ENCODE measurements around the gene MYO1C. TPM values are rescaled to one million over a fixed set of nuclear protein-coding genes. Genes with fewer than 3 reads are reported as not detected.

Gene MYO1C
- total and polyA plus RNA-seq, 9 of the 15 experiments (the other 6 are each of a cell fraction or from before 2014, with no cell fraction given) = 0.46 to 32.5 (median 11.6) TPM

DNA sequence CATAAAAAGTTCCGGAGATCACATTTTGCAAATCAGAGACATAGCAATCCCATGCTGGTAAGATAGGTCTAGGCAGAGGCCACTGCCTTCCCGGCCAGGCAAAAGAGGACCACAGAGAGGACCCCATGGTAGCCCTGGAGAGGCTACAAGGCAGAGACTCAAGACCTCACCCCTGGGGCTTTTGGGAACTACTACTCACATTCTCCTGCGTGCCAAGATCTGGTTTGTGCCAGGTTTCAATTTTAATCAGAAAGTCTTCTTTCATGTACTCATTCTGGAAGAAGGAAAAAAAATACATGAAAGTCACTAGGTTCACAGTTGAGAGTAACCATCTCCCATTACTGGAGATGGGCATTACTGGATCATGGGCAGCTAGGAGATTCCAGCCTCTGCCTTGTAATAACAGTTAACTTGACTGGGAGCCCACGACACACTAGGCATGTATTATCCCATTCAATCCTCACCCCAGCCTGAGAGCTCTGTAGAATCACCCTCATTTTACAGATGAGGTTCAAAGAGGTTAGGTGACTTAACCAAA lies 49.0 kb upstream of the MYO1C start:
- BruUV-seq (replicated peaks) = no TSS peak
- CTCF ChIA-PET (ENCODE audit: low intra/inter-chr PET ratio) = no interaction called here
- POLR2A ChIA-PET = no interaction called here

More for the DNA sequence above, 49.0 kb upstream of the MYO1C start:
- in situ Hi-C loops (cut with MboI) (no loop called here), intact Hi-C loops (cut with micrococcal nuclease) (no loop called here)
- ATAC-seq = no peak
- DNase-seq (ENCODE audit: extremely low read depth in 1 of 4, low spot score in 3 of 4) = no peak
- no peak overlapping the region for H3K4me3 ChIP-seq
- H3K9ac ChIP-seq (ENCODE audit: insufficient read depth in 1 of 2, low read depth in 2 of 2, low read length in 2 of 2) = no peak overlapping the region
- no peak overlapping the region for H2AFZ ChIP-seq (ENCODE audit: low read depth, low read length)
- no peak overlapping the region for H3K4me2 ChIP-seq (ENCODE audit: insufficient read depth, low read length)
- no peak overlapping the region for H3K27ac ChIP-seq (ENCODE audit: extremely low read depth, low read depth, low read length)
- H4K20me1 ChIP-seq (replicated peaks; ENCODE audit: control insufficient read depth, insufficient read depth, low read length) = no peaks in the 10 kb centered on the region
- FAIRE-seq = no peak
- H3K4me1 ChIP-seq (replicated peaks in 1 of 2; ENCODE audit: control insufficient read depth in 2 of 2, insufficient read depth in 2 of 2, low read length in 2 of 2) = no peaks in the 10 kb centered on the region
- TF ChIP-seq YBX1 (IDR thresholded peaks at IDR 0.05) = no peak
- TF ChIP-seq, protein P1, sequence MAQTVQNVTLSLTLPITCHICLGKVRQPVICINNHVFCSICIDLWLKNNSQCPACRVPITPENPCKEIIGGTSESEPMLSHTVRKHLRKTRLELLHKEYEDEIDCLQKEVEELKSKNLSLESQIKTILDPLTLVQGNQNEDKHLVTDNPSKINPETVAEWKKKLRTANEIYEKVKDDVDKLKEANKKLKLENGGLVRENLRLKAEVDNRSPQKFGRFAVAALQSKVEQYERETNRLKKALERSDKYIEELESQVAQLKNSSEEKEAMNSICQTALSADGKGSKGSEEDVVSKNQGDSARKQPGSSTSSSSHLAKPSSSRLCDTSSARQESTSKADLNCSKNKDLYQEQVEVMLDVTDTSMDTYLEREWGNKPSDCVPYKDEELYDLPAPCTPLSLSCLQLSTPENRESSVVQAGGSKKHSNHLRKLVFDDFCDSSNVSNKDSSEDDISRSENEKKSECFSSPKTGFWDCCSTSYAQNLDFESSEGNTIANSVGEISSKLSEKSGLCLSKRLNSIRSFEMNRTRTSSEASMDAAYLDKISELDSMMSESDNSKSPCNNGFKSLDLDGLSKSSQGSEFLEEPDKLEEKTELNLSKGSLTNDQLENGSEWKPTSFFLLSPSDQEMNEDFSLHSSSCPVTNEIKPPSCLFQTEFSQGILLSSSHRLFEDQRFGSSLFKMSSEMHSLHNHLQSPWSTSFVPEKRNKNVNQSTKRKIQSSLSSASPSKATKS (CRISPR knock-in tag; IDR thresholded peaks at IDR 0.05) = no peak
- TF ChIP-seq, protein P2, sequence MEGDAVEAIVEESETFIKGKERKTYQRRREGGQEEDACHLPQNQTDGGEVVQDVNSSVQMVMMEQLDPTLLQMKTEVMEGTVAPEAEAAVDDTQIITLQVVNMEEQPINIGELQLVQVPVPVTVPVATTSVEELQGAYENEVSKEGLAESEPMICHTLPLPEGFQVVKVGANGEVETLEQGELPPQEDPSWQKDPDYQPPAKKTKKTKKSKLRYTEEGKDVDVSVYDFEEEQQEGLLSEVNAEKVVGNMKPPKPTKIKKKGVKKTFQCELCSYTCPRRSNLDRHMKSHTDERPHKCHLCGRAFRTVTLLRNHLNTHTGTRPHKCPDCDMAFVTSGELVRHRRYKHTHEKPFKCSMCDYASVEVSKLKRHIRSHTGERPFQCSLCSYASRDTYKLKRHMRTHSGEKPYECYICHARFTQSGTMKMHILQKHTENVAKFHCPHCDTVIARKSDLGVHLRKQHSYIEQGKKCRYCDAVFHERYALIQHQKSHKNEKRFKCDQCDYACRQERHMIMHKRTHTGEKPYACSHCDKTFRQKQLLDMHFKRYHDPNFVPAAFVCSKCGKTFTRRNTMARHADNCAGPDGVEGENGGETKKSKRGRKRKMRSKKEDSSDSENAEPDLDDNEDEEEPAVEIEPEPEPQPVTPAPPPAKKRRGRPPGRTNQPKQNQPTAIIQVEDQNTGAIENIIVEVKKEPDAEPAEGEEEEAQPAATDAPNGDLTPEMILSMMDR (IDR thresholded peaks at IDR 0.05 in 2 of 3, conservative IDR thresholded peaks at IDR 0.05 in 1 of 3; ENCODE audit: insufficient read depth in 2 of 3, low read depth in 1 of 3, low read length in 3 of 3) = no peak
- no peak for TF ChIP-seq MECOM (CRISPR knock-in tag; IDR thresholded peaks at IDR 0.05)
- no peak for TF ChIP-seq HCFC1 (IDR thresholded peaks at IDR 0.05; ENCODE audit: low read depth, low read length)
- WGBS (ENCODE audit: insufficient coverage, low coverage, missing lambda C conversion rate) = 94% methylated on average over 4 of the region's 4 CpGs
- H3K9me3 ChIP-seq (replicated peaks; ENCODE audit: control insufficient read depth, insufficient read depth, low read depth, low read length) = no peaks in the 10 kb centered on the region
- peaks cover 63% of the 10 kb centered on the region; the same call in 2 of the 3 replicates for H3K36me3 ChIP-seq (ENCODE audit: control insufficient read depth, insufficient read depth, low read length)
- no peaks in the 10 kb centered on the region for H3K27me3 ChIP-seq (ENCODE audit: control insufficient read depth in 2 of 2, insufficient read depth in 2 of 2, low read length in 2 of 2)
- no peaks in the 10 kb centered on the region for H3K79me2 ChIP-seq (ENCODE audit: control insufficient read depth, insufficient read depth, low read length)
- H3K9me1 ChIP-seq (ENCODE audit: control insufficient read depth, insufficient read depth, low read length) = no peaks in the 10 kb centered on the region
